Cardiac fibroblast (primary cell): Measurements from ENCODE around the gene TTC23.
"Not testable (repeated sequence)": the region's sequence is repeated elsewhere in the genome, so short reads cannot be mapped to it uniquely, and the experiment has no call there.

Source experiments
- DNase-seq, 2 donors: peaks; one replicate each; pipeline versions ENCODE4 v3.0.0 to v3.0.0-alpha.2; 2010; ENCODE audit warnings: low read depth in 2 of 2
- H3K4me3 ChIP-seq, 2 donors: replicated peaks in 1 of 2; 1 replicate in 1 of 2; 2 replicates in 1 of 2; pipeline ENCODE4 v1.5.1; 2011; ENCODE audit warnings: low read depth in 2 of 2, low read length in 2 of 2, mild to moderate bottlenecking in 2 of 2, moderate library complexity in 1 of 2
- CTCF ChIP-seq: IDR thresholded peaks from one replicate; pipeline ENCODE4 v1.5.1; 2011; ENCODE audit warnings: low read depth, mild to moderate bottlenecking, low read length, inconsistent platforms

The TTC23 gene

GRCh38 chr15:99117563-99118257, 131.7 kb downstream of the TTC23 start:
- no peak overlapping the region for H3K4me3 ChIP-seq
- no peak for DNase-seq
- no peak for TF ChIP-seq CTCF

GRCh38 chr15:99117111-99117510, 132.3 kb downstream of the TTC23 start:
- TF ChIP-seq CTCF = no peak
- no peak for DNase-seq
- no peak overlapping the region for H3K4me3 ChIP-seq

GRCh38 chr15:99115300-99116215, 133.8 kb downstream of the TTC23 start:
- no peak for DNase-seq
- TF ChIP-seq CTCF = no peak
- no peak overlapping the region for H3K4me3 ChIP-seq

GRCh38 chr15:99114511-99115299, 134.7 kb downstream of the TTC23 start:
- TF ChIP-seq CTCF = no peak
- H3K4me3 ChIP-seq = no peak overlapping the region
- DNase-seq = no peak

- no peak for TF ChIP-seq CTCF
- H3K4me3 ChIP-seq = no peak overlapping the region
- DNase-seq = no peak
Observed at GRCh38 chr15:99113547-99114271, 135.7 kb downstream of the TTC23 start.

GRCh38 chr15:99111641-99112040, 137.7 kb downstream of the TTC23 start:
- DNase-seq, H3K4me3 ChIP-seq: not testable (repeated sequence)
